CD4-positive, alpha-beta memory T cell (primary cell): ENCODE data around the gene DCTN1. TPM values are rescaled to one million over a fixed set of nuclear protein-coding genes. Genes with fewer than 3 reads are reported as not detected.

Experiments
- CTCF ChIA-PET: fragments of 350-600 bp; sonication (Branson Sonifier 250); formaldehyde crosslinking; loops from one replicate; lab custom pipeline; 2021; ENCODE audit warnings: inconsistent platforms; ENCODE audit not compliant: partially characterized antibody; lab: Charles Lee
- POLR2A ChIA-PET: fragments of 350-600 bp; sonication (Branson Sonifier 250); formaldehyde crosslinking; loops from one replicate; lab custom pipeline; 2021; ENCODE audit not compliant: partially characterized antibody; lab: Charles Lee
- DNase-seq, 5 donors: peaks; one replicate each; pipeline versions ENCODE4 v3.0.0 to v3.0.0-alpha.2; 2020 to 2022; ENCODE audit warnings: mixed read lengths in 1 of 5
- H3K27ac ChIP-seq: one replicate; pipeline ENCODE4 v1.7.0; 2013; ENCODE audit warnings: low read depth, low read length
- H3K27me3 ChIP-seq: 2 replicates; pipeline ENCODE4 v1.7.0; 2013; ENCODE audit warnings: mild to moderate bottlenecking, low read length, moderate library complexity; ENCODE audit not compliant: insufficient read depth
- H3K36me3 ChIP-seq: 2 replicates; pipeline ENCODE4 v1.7.0; 2013; ENCODE audit warnings: mild to moderate bottlenecking, low read length, moderate library complexity; ENCODE audit not compliant: insufficient read depth
- H3K4me1 ChIP-seq: 2 replicates; pipeline ENCODE4 v1.7.0; 2013; ENCODE audit warnings: mild to moderate bottlenecking, low read length, moderate library complexity; ENCODE audit not compliant: insufficient read depth
- H3K4me3 ChIP-seq, 2 donors: one replicate each; pipeline ENCODE4 v1.7.0; 2013; ENCODE audit warnings: low read length in 2 of 2, mild to moderate bottlenecking in 1 of 2
- H3K9me3 ChIP-seq, 2 donors: one replicate each; pipeline ENCODE4 v1.7.0; 2013; ENCODE audit warnings: low read length in 2 of 2, control low read depth in 1 of 2; ENCODE audit not compliant: control insufficient read depth in 1 of 2
- H3K27ac Mint-ChIP-seq, 7 donors: one replicate each; pipeline ENCODE4 v1.8.0; 2020 to 2021; ENCODE audit warnings: mixed read lengths in 7 of 7, mild to moderate bottlenecking in 6 of 7, inconsistent platforms in 3 of 7, moderate library complexity in 3 of 7
- H3K27me3 Mint-ChIP-seq, 2 donors: one replicate each; pipeline ENCODE4 v1.8.0; 2020 to 2021; ENCODE audit warnings: mixed read lengths in 2 of 2
- H3K36me3 Mint-ChIP-seq, 2 donors: one replicate each; pipeline ENCODE4 v1.8.0; 2020 to 2021; ENCODE audit warnings: mixed read lengths in 2 of 2, inconsistent platforms in 1 of 2, mild to moderate bottlenecking in 1 of 2
- H3K4me1 Mint-ChIP-seq, 4 donors: one replicate each; pipeline ENCODE4 v1.8.0; 2020 to 2021; ENCODE audit warnings: mixed read lengths in 4 of 4, mild to moderate bottlenecking in 1 of 4
- H3K4me3 Mint-ChIP-seq, 8 donors: one replicate each; pipeline ENCODE4 v1.8.0; 2020 to 2021; ENCODE audit warnings: mixed read lengths in 8 of 8, mild to moderate bottlenecking in 7 of 8, moderate library complexity in 6 of 8, inconsistent platforms in 3 of 8
- H3K9me3 Mint-ChIP-seq, 8 donors: one replicate each; pipeline ENCODE4 v1.8.0; 2020 to 2021; ENCODE audit warnings: mixed read lengths in 8 of 8, mild to moderate bottlenecking in 5 of 8, inconsistent platforms in 3 of 8, moderate library complexity in 1 of 8
- intact Hi-C: fragments of 100-400 bp; cut with micrococcal nuclease; formaldehyde crosslinking; loops from one replicate; pipeline ENCODE4 v1.15.1; 2023
- polyA plus RNA-seq, 2 donors: library from polyadenylated mRNA; unstranded; fragments of 300-500 nt; fragmentation: Illumina TruSeq; gene quantifications; one replicate each; pipeline ENCODE4 v1.2.3, GENCODE V29; 2021
- total RNA-seq, 2 experiments: library from RNA; stranded (reverse); gene quantifications; one replicate each; pipeline ENCODE4 v1.2.3, GENCODE V29; 2021

Gene DCTN1
- total and polyA plus RNA-seq, 4 experiments from 2014 or later = 24.4 to 115 (median 91.6) TPM

DNA sequence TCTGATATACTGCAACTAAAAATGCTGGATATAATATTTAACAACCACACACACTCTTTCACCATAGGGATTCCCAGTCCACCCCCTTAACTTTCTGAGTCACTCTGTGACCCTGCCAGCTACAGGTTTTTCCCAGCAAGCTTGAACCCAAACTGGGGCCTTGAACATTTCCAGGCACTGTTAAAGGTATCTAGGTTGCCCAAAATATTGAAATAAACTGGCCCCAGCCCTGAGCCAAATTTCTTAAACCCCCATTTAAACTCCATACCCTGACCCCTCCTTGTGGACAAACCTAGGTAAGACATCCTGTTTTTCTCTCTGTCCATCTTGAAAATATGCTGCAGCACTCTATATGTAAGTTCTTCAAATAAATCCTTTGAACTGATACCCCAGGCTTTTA is 19.7 kb upstream of the DCTN1 start:
- intact Hi-C loops = loop anchor here (1.0 to 10.0 kb wide), 4 partner anchors 149 to 205 kb away; partner anchors contain the start of genes DOK1, LOXL3 and MTHFD2
- no peaks in the 10 kb centered on the region for H3K36me3 Mint-ChIP-seq
- Histone ChIP-seq H3K27ac (no peak overlapping the region), H3K4me1 (no peaks in the 10 kb centered on the region), H3K9me3 (no peaks in the 10 kb centered on the region), H3K36me3 (no peaks in the 10 kb centered on the region), H3K4me3 (no peak overlapping the region), H3K27me3 (no peaks in the 10 kb centered on the region)
- no peak overlapping the region for H3K4me3 Mint-ChIP-seq
- ChIA-PET POLR2A (interaction anchor here (0.8 kb wide), 1 partner anchor 124 kb away, joined by 3 read pairs; no protein-coding TSS in a partner anchor), CTCF (interaction anchor here (1.3 kb wide), 1 partner anchor 150 kb away, joined by 4 read pairs; no protein-coding TSS in a partner anchor)
- H3K9me3 Mint-ChIP-seq = no peaks in the 10 kb centered on the region
- H3K27me3 Mint-ChIP-seq = peaks cover 2 to 4% of the 10 kb centered on the region in 2 donors
- peak in 4 of 5 donors; percentile 36 to 49 (median 41) for DNase-seq
- H3K4me1 Mint-ChIP-seq = no peaks in the 10 kb centered on the region
- H3K27ac Mint-ChIP-seq = no peak overlapping the region

DNA sequence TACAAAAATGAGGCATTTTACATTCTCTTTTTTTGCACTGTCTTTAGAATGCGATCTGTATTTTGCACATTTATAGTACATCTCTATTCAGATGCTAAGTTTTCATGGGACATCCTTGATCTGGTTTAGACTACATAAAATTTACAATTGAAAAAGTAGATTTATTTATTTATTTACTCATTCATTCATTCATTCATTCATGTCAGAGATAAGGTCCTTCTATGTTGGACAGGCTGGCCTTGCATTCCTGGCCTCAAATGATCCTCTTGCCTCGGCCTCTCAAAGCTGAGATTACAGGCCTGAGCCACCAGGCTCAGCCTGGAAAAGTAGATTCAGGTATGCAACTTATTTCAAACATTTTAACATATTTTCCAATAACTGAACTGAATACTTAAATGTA is 16.0 kb upstream of the DCTN1 start:
- Histone ChIP-seq H3K27ac (no peak overlapping the region), H3K4me1 (peaks cover 1% of the 10 kb centered on the region), H3K36me3 (no peaks in the 10 kb centered on the region), H3K4me3 (no peak overlapping the region), H3K27me3 (no peaks in the 10 kb centered on the region), H3K9me3 (no peaks in the 10 kb centered on the region)
- Mint-ChIP-seq H3K4me1 (peaks cover 2 to 6% (median 6%) of the 10 kb centered on the region in 4 donors), H3K36me3 (peaks cover 0 to 3% of the 10 kb centered on the region in 2 donors), H3K27ac (no peak overlapping the region), H3K9me3 (no peaks in the 10 kb centered on the region), H3K27me3 (peaks cover 2 to 5% of the 10 kb centered on the region in 2 donors), H3K4me3 (no peak overlapping the region)
- intact Hi-C loops = loop anchor here (10.0 kb wide), 3 partner anchors 159 to 201 kb away; partner anchors contain the start of genes DOK1, LOXL3 and MTHFD2
- DNase-seq = no peak
- ChIA-PET POLR2A (no interaction called here), CTCF (no interaction called here)

DNA sequence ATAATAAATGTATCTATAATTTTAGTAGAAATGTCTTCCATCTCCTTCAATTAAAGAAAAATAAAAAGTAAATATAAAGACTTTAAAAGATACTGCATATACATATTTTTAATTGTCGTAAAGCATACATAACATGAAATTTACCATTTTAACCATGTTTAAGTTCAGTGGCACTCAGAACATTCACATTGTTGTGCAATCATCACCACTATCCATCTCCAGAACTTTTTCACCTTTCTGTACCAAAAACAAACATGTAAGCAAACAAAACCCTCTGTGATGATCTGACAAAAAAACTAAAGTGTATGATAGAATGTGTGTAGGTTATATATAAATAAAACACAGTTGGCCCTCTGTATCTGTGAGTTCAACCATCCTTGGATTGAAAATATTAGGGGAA is 13.4 kb upstream of the DCTN1 start:
- DNase-seq = no peak
- intact Hi-C loops = loop anchor here (5.0 to 10.0 kb wide), 6 partner anchors 126 to 1321 kb away; partner anchors contain the start of genes DOK1, LOXL3, MTHFD2 and SFXN5
- Mint-ChIP-seq H3K9me3 (no peaks in the 10 kb centered on the region), H3K27me3 (peaks cover 0 to 5% of the 10 kb centered on the region in 2 donors), H3K36me3 (peaks cover 0 to 5% of the 10 kb centered on the region in 2 donors), H3K4me3 (no peak overlapping the region), H3K27ac (no peak overlapping the region), H3K4me1 (peaks cover 5 to 13% (median 6%) of the 10 kb centered on the region in 4 donors)
- POLR2A ChIA-PET = no interaction called here
- Histone ChIP-seq H3K4me1 (peaks cover 27% of the 10 kb centered on the region), H3K4me3 (no peak overlapping the region), H3K27ac (no peak overlapping the region), H3K36me3 (no peaks in the 10 kb centered on the region), H3K27me3 (no peaks in the 10 kb centered on the region), H3K9me3 (no peaks in the 10 kb centered on the region)
- CTCF ChIA-PET = interaction anchor here (3.1 kb wide), 1 partner anchor 8 kb away, joined by 13 read pairs; no protein-coding TSS in a partner anchor

DNA sequence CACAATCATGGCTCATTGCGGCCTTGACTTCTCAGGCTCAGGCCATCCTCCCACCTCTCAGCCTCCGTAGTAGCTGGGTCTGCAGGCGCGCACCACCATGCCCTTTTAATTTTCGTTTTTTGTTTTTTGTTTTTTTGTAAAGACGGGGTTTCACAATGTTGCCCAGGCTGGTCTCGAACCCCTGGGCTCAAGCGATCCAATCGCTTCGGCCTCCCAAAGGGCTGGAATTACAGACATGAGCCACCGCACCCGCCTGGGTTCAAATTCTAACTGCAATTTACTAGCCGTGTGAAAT is 12.3 kb upstream of the DCTN1 start:
- Mint-ChIP-seq H3K36me3 (peaks cover 0 to 5% of the 10 kb centered on the region in 2 donors), H3K27me3 (peaks cover 0 to 5% of the 10 kb centered on the region in 2 donors), H3K27ac (peak overlapping the region in 4 of 7 donors; percentile 99 to 100 (median 100)), H3K4me1 (peaks cover 5 to 13% (median 6%) of the 10 kb centered on the region in 4 donors), H3K4me3 (peak overlapping the region in 5 of 8 donors; percentile 11 to 97 (median 49)), H3K9me3 (no peaks in the 10 kb centered on the region)
- intact Hi-C loops = loop anchor here (1.0 to 10.0 kb wide), 10 partner anchors 29 to 1320 kb away; partner anchors contain the start of genes C2orf81, DOK1, LOXL3 and MTHFD2
- H3K4me3 ChIP-seq = no peak overlapping the region
- ChIA-PET POLR2A (interaction anchor here (0.6 to 2.6 kb wide), 16 partner anchors 9 to 655 kb away, joined by 3 to 34 read pairs (median 6); partner anchors contain the start of genes AUP1, C2orf81, DOK1 and HTRA2), CTCF (interaction anchor here (0.7 to 4.0 kb wide), 15 partner anchors 9 to 569 kb away, joined by 3 to 22 read pairs (median 4); partner anchors contain the start of genes INO80B, MTHFD2, STAMBP and WBP1)
- H3K36me3 ChIP-seq = no peaks in the 10 kb centered on the region
- no peak overlapping the region for H3K27ac ChIP-seq
- peaks cover 27% of the 10 kb centered on the region for H3K4me1 ChIP-seq
- DNase-seq = no peak
- H3K9me3 ChIP-seq = no peaks in the 10 kb centered on the region
- H3K27me3 ChIP-seq = no peaks in the 10 kb centered on the region

DNA sequence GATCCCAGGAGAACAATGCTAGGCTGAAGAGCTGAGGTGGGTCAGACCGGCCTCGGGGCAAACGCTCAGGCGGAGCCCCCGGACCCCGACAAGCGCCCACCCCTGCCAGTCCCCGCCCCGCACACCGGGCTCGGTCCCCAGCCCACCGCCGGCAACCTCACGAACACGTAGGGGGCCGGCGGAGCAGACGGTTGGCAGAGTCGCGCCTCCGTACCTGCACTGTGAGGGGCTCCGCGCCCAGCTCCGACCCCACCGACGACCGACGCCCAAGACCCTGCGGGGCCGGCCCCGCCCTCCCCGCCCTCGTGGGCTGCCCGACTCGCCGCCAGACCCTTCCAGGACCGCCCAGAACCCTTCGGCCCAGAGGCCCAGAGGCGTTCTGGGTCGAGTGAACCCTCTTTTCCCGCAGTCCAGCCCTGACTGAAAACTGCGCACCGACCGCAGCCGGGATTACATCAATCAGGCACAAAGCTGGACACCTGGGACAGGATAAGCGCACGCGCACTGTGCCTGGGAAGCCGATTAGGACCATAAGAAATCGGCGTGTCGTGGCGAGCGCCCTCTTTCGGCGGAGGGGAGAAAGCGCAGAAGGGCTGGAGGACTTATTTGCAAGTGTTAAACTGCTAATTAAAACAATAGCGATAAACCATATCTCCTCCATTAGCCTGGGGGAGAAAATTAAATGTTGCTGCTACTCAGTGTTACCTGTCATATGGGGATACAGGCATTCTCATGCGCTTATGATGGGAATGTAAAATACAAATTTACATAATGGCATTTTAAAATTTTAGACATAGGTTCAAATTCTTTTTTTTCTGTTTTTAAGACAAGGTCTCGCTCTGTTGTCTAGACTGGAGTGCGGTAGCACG is 11.7 kb upstream of the DCTN1 start:
- H3K4me3 ChIP-seq = peak overlapping the region; percentile 84 to 90
- H3K27me3 ChIP-seq = no peaks in the 10 kb centered on the region
- intact Hi-C loops = loop anchor here (1.0 to 10.0 kb wide), 11 partner anchors 29 to 1320 kb away; partner anchors contain the start of genes C2orf81, DOK1, LOXL3 and MTHFD2
- H3K4me1 ChIP-seq = peaks cover 27% of the 10 kb centered on the region
- ChIA-PET POLR2A (interaction anchor here (0.6 to 2.6 kb wide), 22 partner anchors 9 to 655 kb away, joined by 3 to 34 read pairs (median 4); partner anchors contain the start of genes AUP1, C2orf81, DOK1 and HTRA2), CTCF (interaction anchor here (0.6 to 4.0 kb wide), 28 partner anchors 9 to 568 kb away, joined by 3 to 22 read pairs (median 4); partner anchors contain the start of genes AUP1, BOLA3, HTRA2 and INO80B)
- no peaks in the 10 kb centered on the region for H3K36me3 ChIP-seq
- H3K9me3 ChIP-seq = no peaks in the 10 kb centered on the region
- Mint-ChIP-seq H3K27ac (peak overlapping the region in 6 of 7 donors; percentile 99 to 100 (median 100)), H3K36me3 (peaks cover 0 to 5% of the 10 kb centered on the region in 2 donors), H3K9me3 (no peaks in the 10 kb centered on the region), H3K4me1 (peaks cover 5 to 13% (median 6%) of the 10 kb centered on the region in 4 donors), H3K4me3 (peak overlapping the region in 5 of 8 donors; percentile 96 to 99 (median 97)), H3K27me3 (peaks cover 0 to 5% of the 10 kb centered on the region in 2 donors)
- H3K27ac ChIP-seq = peak overlapping the region; percentile 88
- peak; percentile 92 to 96 (median 94) for DNase-seq

DNA sequence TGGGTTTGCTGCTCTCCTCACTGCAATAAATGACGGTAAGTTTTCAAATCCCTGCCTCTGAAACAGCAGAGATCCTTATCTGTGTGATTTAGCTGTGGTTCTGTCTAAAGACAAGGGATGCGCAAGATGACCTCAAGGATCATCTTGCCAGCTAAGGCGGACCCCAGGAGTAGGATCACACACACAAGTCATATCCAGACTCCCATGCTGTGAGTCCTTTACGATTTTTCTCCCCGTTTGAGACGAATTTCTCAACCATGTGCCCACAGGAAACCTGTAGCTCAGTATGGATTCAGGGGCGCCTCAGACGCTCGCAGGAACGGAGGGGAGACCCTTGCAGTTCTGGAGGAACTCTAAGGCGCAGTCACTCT is 11.1 kb upstream of the DCTN1 start:
- Mint-ChIP-seq H3K27me3 (peaks cover 0 to 5% of the 10 kb centered on the region in 2 donors), H3K4me1 (peaks cover 5 to 13% (median 6%) of the 10 kb centered on the region in 4 donors), H3K4me3 (peak overlapping the region in 5 of 8 donors; percentile 96 to 99 (median 97)), H3K27ac (peak overlapping the region in 6 of 7 donors; percentile 89 to 100 (median 94)), H3K36me3 (peaks cover 0 to 5% of the 10 kb centered on the region in 2 donors), H3K9me3 (no peaks in the 10 kb centered on the region)
- Histone ChIP-seq H3K27me3 (no peaks in the 10 kb centered on the region), H3K36me3 (no peaks in the 10 kb centered on the region), H3K4me3 (peak overlapping the region; percentile 84 to 90), H3K4me1 (peaks cover 27% of the 10 kb centered on the region), H3K27ac (peak overlapping the region; percentile 88), H3K9me3 (no peaks in the 10 kb centered on the region)
- intact Hi-C loops = loop anchor here (1.0 to 10.0 kb wide), 7 partner anchors 63 to 1319 kb away; partner anchors contain the start of genes DOK1, LOXL3, MTHFD2 and SFXN5
- POLR2A ChIA-PET = interaction anchor here (0.7 to 2.6 kb wide), 22 partner anchors 8 to 654 kb away, joined by 3 to 34 read pairs (median 4); partner anchors contain the start of genes AUP1, C2orf81, DOK1 and HTRA2
- CTCF ChIA-PET = interaction anchor here (0.6 to 4.0 kb wide), 27 partner anchors 9 to 567 kb away, joined by 3 to 22 read pairs (median 4); partner anchors contain the start of genes AUP1, BOLA3, HTRA2 and INO80B
- DNase-seq = no peak
